Sigmoid colon (tissue), 7 donors: ENCODE data around the gene ZDHHC9. TPM values are rescaled to one million over a fixed set of nuclear protein-coding genes. Genes with fewer than 3 reads are reported as not detected.

ENCODE experiments used
- DNase-seq: peaks from one replicate; pipeline ENCODE4 v3.0.0-alpha.2; 2019
- H3K27ac ChIP-seq, 4 donors: fragments of 200-600 bp; sonication (generic); one replicate each; pipeline ENCODE4 v1.5.1; 2016 to 2019; ENCODE audit warnings: mild to moderate bottlenecking in 1 of 4
- H3K27me3 ChIP-seq, 3 donors: fragments of 200-600 bp; sonication (generic); one replicate each; pipeline ENCODE4 v1.5.1; 2019; ENCODE audit warnings: mild to moderate bottlenecking in 1 of 3
- H3K36me3 ChIP-seq, 4 donors: fragments of 200-600 bp; sonication (generic); one replicate each; pipeline ENCODE4 v1.5.1; 2016 to 2019
- H3K4me1 ChIP-seq, 4 donors: fragments of 200-600 bp; sonication (generic); one replicate each; pipeline ENCODE4 v1.5.1; 2017 to 2019
- H3K4me3 ChIP-seq, 4 donors: fragments of 200-600 bp; sonication (generic); one replicate each; pipeline ENCODE4 v1.5.1; 2017 to 2019; ENCODE audit warnings: mild to moderate bottlenecking in 2 of 4, moderate library complexity in 1 of 4
- H3K9me3 ChIP-seq, 4 donors: fragments of 200-600 bp in 3 of 4; sonication (generic) in 3 of 4; one replicate each; pipeline versions ENCODE4 v1.5.1 to v1.6.1; 2013 to 2019
- EP300 ChIP-seq, 4 donors: sonication (generic); formaldehyde crosslinking; IDR thresholded peaks; one replicate each; pipeline ENCODE4 v1.6.1; 2017; ENCODE audit warnings: antibody characterized with exemption in 4 of 4
- POLR2A ChIP-seq, 2 donors: fragments of 450-650 bp; IDR thresholded peaks; one replicate each; pipeline ENCODE4 v1.6.1; 2016; ENCODE audit warnings: antibody characterized with exemption in 2 of 2, mild to moderate bottlenecking in 2 of 2, moderate library complexity in 2 of 2
- POLR2AphosphoS5 ChIP-seq, 4 donors: sonication (generic); formaldehyde crosslinking; IDR thresholded peaks; one replicate each; pipeline ENCODE4 v1.6.1; 2017; ENCODE audit warnings: antibody characterized with exemption in 4 of 4
- whole genome bisulfite sequencing, 2 donors: extraction: QIAGEN DNeasy Blood & Tissue Kit; methylation state at CpG; one replicate each; pipeline ENCODE4 v1.1.7; 2013; 5-methylcytosine and 5-hydroxymethylcytosine counted together
- intact Hi-C: fragments of 100-400 bp; cut with DNase I; formaldehyde crosslinking; loops from one replicate; pipeline ENCODE4 v1.15.1; 2023
- polyA plus RNA-seq, 3 donors: library from polyadenylated mRNA; stranded (reverse); fragments of 200-250 nt; gene quantifications; one replicate each; pipeline ENCODE4 v1.2.3, GENCODE V29; 2013
- total RNA-seq, 4 donors: library from RNA; depleted of rRNA; stranded (reverse); fragments of >200 nt; gene quantifications; one replicate each; pipeline ENCODE4 v1.1.0, GENCODE V29; 2016
- TF ChIP-seq, protein P1 (sequence below), 4 experiments: fragments of 450-650 bp in 3 of 4; fragments of 200-600 bp in 1 of 4; IDR thresholded peaks; one replicate each; pipeline ENCODE4 v1.5.1; 2016 to 2019; ENCODE audit warnings: antibody characterized with exemption in 4 of 4, mild to moderate bottlenecking in 3 of 4, moderate library complexity in 2 of 4
- donor health status: healthy with polysubstance abuse.
- donor health status: Bipolar disorder and iron deficiency.
- donor health status: healthy.

The ZDHHC9 gene
- total and polyA plus RNA-seq, 7 donors: 6.6 to 18.1 (median 13.0) TPM

DNA sequence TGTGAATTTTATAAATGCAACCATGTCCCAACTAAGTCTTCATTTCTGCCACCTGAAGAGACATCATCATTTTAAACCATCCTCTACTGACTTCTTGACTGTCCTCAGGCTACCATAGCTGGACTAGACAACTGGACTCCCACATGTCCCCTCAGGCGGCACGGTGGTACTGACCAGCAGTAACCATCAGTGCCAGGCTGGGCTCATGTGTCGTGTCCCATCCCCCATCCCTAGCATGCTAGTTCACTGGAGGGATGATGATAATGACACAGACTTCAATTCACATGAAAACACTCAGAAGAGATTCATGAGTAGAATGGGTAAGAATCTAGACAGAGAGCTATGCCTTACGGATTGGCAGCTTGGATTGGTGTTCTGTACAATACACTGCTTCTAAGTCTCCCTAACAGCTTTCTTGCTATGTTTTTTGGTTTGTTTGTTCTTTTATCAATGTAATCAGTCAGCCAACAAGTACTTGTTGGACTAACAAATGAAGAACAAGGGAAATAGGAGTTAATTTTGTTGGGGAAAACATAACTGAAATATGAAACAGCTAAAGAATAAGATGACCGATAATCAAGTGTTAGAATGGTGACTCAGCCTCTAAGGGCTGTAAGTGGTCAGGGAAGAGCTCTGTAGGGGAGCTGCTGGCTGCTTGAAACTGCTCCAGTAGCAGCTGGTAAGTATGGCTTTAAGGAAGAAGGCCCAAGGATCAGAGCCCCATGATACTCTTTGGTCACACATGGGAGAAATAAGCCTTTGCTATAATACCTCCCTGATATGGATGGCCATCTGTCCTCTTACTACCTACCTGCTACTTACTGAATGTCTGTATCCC lies 10.3 kb downstream of the ZDHHC9 start:
- intact Hi-C loops: no loop called here
- H3K36me3 ChIP-seq: peaks cover 0 to 7% (median 0%) of the 10 kb centered on the region in 4 donors
- H3K4me3 ChIP-seq: no peak overlapping the region
- H3K27ac ChIP-seq: no peak overlapping the region
- no peak for DNase-seq
- no peaks in the 10 kb centered on the region for H3K27me3 ChIP-seq
- H3K4me1 ChIP-seq: no peaks in the 10 kb centered on the region
- no peaks in the 10 kb centered on the region for H3K9me3 ChIP-seq
- TF ChIP-seq, protein P1, sequence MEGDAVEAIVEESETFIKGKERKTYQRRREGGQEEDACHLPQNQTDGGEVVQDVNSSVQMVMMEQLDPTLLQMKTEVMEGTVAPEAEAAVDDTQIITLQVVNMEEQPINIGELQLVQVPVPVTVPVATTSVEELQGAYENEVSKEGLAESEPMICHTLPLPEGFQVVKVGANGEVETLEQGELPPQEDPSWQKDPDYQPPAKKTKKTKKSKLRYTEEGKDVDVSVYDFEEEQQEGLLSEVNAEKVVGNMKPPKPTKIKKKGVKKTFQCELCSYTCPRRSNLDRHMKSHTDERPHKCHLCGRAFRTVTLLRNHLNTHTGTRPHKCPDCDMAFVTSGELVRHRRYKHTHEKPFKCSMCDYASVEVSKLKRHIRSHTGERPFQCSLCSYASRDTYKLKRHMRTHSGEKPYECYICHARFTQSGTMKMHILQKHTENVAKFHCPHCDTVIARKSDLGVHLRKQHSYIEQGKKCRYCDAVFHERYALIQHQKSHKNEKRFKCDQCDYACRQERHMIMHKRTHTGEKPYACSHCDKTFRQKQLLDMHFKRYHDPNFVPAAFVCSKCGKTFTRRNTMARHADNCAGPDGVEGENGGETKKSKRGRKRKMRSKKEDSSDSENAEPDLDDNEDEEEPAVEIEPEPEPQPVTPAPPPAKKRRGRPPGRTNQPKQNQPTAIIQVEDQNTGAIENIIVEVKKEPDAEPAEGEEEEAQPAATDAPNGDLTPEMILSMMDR (IDR thresholded peaks at IDR 0.05): no peak
- TF ChIP-seq POLR2A (IDR thresholded peaks at IDR 0.05) (no peak), POLR2AphosphoS5 (IDR thresholded peaks at IDR 0.05) (no peak), EP300 (IDR thresholded peaks at IDR 0.05) (no peak)
- WGBS, 2 donors: 88 to 91% methylated on average over 5 of the region's 5 CpGs

DNA sequence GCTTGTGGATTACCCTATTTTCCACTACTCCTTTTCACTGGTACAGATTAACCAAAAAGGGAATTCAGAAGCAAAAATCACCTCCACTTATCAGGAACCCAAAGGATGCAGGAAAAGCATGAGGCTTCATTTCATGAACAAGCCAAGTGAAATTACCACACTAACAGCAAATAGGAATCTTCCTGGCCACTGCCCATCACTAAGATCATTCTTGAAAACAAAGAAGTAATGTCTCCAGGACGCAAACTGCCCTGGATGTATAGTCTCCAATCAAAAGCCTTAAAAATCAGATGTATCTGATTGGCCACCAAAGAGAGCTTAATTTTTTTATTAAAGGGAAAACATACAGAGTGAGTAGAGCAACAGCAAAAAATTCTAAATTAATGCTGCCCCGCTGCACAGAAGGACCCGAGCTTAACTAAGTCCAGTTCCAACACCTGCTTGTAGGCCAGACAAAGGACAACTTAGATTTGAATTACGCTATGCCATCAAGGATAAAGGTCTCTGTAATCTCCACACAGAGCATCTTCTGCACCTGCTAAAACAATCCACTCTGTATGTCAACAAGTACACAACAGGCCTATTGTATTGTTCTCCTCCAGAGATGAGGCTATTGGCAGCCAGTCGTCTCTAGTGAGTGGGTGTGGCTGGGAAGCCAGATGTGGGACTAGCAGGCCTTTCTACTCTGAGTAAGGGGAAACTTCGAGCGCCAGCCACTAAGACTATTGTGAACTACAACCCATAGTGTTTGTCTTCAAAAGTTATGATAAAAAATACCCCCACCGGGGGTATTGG lies 12.4 kb downstream of the ZDHHC9 start:
- whole genome bisulfite sequencing, 2 donors: 21 to 67% methylated on average over 8 of the region's 8 CpGs
- Histone ChIP-seq H3K9me3 (no peaks in the 10 kb centered on the region), H3K36me3 (peaks cover 0 to 8% (median 0%) of the 10 kb centered on the region in 4 donors), H3K4me1 (no peaks in the 10 kb centered on the region), H3K27ac (no peak overlapping the region), H3K4me3 (no peak overlapping the region), H3K27me3 (no peaks in the 10 kb centered on the region)
- TF ChIP-seq EP300 (IDR thresholded peaks at IDR 0.05) (no peak), POLR2A (IDR thresholded peaks at IDR 0.05) (no peak), POLR2AphosphoS5 (IDR thresholded peaks at IDR 0.05) (no peak)
- TF ChIP-seq, protein P1 (IDR thresholded peaks at IDR 0.05): no peak
- intact Hi-C loops: no loop called here
- no peak for DNase-seq

DNA sequence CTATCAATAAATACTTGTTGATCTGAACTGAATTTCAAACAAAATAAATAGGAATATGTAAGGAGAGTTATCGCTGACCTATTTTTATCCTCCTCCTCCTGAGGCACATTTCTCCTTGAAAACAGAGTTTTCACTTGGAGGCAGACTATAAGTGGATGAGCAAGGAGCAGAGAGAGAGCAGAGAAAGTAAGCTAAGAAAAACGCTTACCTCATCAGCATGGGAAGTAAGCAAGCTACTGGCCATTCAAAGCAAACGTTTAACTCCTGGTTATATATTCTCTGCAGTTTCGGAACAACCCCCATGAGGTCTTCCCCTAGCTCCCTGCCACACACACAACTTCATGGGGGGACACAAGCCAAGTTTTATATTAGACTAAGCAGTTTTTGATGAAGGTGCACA lies 13.2 kb downstream of the ZDHHC9 start:
- WGBS, 2 donors: 43 to 64% methylated on average over 4 of the region's 4 CpGs
- DNase-seq: no peak
- Histone ChIP-seq H3K27me3 (no peaks in the 10 kb centered on the region), H3K27ac (no peak overlapping the region), H3K4me3 (no peak overlapping the region), H3K36me3 (peaks cover 0 to 8% (median 0%) of the 10 kb centered on the region in 4 donors), H3K9me3 (no peaks in the 10 kb centered on the region), H3K4me1 (no peaks in the 10 kb centered on the region)
- intact Hi-C loops: no loop called here
- TF ChIP-seq, protein P1 (IDR thresholded peaks at IDR 0.05): no peak
- TF ChIP-seq POLR2AphosphoS5 (IDR thresholded peaks at IDR 0.05) (no peak), POLR2A (IDR thresholded peaks at IDR 0.05) (no peak), EP300 (IDR thresholded peaks at IDR 0.05) (no peak)

DNA sequence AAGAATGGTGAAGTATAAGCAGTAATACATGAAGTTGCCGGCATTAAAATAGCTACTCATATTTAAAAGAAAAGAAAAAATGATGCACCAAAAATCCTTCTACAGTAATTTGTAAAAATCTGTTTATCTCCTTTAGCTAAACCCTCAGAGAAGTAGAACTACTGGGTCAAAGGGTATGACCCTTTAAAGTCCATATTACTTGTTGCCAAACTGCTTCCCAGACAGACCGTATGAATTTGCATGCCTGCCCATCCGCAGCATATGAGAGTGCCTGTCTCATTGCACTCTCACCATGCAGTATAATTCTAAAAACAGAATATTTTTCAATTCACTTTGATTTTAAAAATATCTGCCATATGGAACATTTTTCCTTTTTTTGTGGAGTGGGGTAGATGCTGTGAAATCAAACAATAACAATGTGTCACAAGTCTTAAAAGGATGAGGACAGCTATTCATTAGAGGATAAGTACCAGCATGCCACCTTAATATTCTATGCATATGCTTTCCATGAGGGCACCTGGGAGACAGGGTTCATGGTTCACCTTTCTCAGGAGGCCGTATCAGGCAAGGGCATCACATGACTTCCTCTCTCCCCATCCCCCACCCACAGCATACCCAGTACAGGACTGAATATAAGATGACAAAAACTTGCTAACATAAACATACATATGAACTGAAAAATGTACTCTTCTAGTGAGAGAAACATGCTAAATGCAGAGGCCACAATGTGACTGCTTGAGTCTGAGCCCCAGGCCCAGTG lies 17.8 kb downstream of the ZDHHC9 start:
- Histone ChIP-seq H3K27ac (no peak overlapping the region), H3K9me3 (no peaks in the 10 kb centered on the region), H3K27me3 (no peaks in the 10 kb centered on the region), H3K4me3 (no peak overlapping the region), H3K4me1 (no peaks in the 10 kb centered on the region), H3K36me3 (peaks cover 0 to 8% (median 0%) of the 10 kb centered on the region in 4 donors)
- TF ChIP-seq EP300 (IDR thresholded peaks at IDR 0.05): no peak
- no peak for TF ChIP-seq POLR2A (IDR thresholded peaks at IDR 0.05)
- TF ChIP-seq, protein P1 (IDR thresholded peaks at IDR 0.05): no peak
- TF ChIP-seq POLR2AphosphoS5 (IDR thresholded peaks at IDR 0.05): no peak
- 39 to 60% methylated on average over 4 of the region's 4 CpGs for WGBS, 2 donors
- DNase-seq: no peak
- intact Hi-C loops: no loop called here
